Hepatic stellate cell (primary cell): Measurements from ENCODE around the gene HSP90AB1.

Experiments
- DNase-seq: peaks from one replicate; pipeline ENCODE4 v3.0.0; 2011; ENCODE audit warnings: low spot score

The HSP90AB1 gene

DNA sequence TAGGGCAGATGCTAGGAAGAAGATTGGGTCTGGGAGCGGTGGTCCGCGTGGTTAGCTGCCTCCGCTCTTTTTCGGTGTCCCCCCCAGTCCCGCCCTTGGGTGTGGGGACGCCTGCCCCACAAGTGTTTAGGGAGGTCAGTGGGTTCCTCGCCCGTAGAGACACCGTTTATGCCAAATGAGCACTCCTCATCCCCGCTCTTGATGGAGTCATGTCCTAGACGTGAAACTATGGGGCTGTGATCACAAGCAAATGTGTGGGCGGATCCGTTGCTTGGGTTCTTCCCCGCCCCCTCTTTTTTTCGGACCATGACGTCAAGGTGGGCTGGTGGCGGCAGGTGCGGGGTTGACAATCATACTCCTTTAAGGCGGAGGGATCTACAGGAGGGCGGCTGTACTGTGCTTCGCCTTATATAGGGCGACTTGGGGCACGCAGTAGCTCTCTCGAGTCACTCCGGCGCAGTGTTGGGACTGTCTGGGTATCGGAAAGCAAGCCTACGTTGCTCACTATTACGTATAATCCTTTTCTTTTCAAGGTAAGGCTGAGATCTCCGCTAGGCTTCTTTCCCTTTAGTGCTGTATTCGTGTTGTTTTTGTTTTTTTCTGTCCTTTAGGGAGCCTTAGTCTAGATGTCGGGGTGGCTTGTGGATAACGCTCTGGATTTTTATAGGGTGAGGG lies at the start of gene HSP90AB1:
TSS of gene HSP90AB1 (plus strand) at position 439 of the 675 bp plus-strand sequence. CDS start 1,529 bp downstream, outside the sequence.
- peak; percentile 96 for DNase-seq

GRCh38 chr6:44198684-44199083 lies 48.2 kb upstream of the HSP90AB1 start:
- no peak for DNase-seq

GRCh38 chr6:44199883-44200282 lies 47.0 kb upstream of the HSP90AB1 start:
- no peak for DNase-seq

DNA sequence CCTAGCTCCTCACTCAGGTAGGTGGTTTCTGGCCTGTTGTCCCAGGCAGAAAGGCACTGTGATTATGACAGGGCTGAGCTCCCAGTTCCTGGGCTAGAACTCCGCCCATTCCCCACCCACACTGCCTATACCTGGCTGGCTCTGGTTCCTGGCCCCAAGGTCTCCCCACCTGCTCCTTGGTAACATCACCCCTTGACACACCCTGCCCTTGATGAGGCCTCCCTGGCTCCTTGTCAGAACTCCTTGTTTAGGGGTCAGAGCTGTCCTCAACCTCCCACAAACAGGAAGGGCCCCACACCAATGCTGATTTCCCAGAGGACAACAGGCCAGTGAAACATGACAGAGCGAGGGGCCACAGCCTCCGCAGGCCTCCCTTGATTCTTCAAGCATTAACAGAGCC lies 45.7 kb upstream of the HSP90AB1 start:
- DNase-seq, result no peak

DNA sequence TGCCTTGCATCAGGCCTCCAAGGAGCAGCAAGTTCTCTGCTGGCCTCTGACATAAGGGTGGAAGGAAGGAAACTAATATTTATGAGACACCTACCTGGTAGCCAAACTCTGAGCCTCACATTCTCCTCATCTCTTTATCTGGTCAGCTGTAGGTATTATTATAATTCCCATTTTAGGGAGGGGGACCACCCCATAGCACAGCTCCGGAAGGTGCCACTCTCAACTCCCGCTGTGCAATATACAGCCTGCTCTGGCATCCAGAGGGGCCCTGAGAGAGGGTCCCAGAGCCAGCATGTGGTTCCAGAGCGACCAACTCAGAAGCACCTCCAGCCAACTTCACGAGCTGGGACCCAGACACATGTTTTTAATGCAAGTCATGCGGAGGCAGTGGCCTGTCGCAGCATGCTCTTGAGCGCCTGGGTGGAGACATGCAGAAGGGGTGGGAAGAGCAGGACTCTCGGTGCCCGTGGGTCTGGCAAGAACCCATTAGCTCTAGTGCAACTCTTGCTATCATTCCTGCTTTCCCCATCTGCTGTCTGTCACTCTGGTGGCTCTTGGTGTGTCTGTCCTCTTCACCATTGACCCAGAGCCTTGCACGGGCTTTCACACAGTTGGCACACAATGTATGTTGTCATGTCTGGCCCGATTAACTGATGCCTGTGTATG lies 45.1 kb upstream of the HSP90AB1 start:
- no peak for DNase-seq

GRCh38 chr6:44202332-44202971 lies 44.4 kb upstream of the HSP90AB1 start:
- DNase-seq, result no peak

GRCh38 chr6:44202972-44203750 lies 43.7 kb upstream of the HSP90AB1 start:
- DNase-seq, result no peak

DNA sequence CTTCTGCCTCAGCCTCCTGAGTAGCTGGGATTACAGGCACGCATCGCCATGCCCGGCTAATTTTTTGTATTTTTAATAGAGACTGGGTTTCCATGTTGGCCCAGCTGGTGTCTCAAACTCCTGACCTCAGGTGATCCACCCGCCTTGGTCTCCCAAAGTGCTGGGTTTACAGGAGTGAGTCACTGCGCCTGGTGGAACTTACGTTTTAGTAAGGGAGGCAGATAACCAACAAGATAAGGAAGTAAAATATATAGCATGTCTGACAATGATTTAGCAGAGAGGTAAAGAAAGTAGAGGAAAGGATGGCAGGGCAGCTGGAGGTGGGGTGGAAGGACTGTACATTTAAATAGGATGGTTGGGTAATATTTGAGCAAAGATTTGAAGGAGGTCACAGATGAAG lies 42.9 kb upstream of the HSP90AB1 start:
- no peak for DNase-seq

DNA sequence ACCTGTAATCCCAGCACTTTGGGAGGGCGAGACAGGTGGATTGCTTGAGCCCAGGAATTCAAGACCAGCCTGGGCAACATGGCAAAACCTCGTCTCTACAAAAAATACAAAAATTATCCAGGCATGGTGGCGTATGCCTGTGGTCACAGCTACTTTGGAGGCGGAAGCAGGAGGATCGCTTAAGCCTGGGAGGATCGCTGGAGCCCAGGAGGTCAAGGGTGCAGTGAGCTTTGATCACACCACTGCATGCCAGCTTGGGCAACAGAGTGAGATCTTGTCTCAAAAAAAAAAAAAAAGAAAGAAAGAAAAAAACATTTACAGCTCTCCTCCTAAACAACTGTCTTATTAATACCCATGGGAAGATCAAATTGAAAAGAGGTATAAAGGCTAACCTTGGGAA lies 38.9 kb upstream of the HSP90AB1 start:
- no peak for DNase-seq

DNA sequence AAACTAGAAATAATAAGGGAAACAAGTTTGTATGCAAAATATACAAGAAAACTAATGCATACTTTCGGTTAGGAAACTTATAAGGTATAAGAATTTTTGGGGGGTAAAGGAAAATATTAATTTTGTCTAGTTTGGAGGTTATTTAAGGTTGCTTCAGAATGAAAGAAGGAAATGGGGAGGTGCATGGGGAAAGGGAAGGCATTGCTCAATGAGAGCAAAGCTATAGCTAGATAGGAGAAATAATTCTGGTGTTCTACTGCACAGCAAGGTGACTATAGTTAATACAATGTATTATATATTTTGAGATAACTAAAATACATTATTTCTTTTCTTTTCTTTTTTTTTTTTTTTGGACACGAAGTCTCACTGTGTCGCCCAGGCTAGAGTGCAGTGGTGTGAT lies 35.6 kb upstream of the HSP90AB1 start:
- DNase-seq, result no peak

DNA sequence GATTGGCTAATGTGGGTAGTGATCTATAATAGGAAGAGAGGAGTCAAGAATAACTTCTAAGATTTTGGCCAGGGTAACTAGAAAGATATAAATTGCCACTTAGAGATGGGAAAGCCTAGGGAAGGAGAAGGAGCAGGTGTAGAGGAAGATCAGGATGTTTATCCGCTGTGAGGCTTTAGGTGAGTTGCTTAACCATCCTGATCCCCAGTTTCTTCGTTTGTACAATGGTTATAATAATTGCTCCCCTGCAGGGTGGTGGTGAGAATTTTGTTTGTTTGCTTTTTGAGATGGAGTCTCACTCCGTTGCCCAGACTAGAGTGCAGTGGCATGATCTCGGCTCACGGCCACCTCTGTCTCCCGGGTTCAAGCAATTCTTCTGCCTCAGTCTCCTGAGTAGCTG lies 32.6 kb upstream of the HSP90AB1 start:
- DNase-seq, result no peak

DNA sequence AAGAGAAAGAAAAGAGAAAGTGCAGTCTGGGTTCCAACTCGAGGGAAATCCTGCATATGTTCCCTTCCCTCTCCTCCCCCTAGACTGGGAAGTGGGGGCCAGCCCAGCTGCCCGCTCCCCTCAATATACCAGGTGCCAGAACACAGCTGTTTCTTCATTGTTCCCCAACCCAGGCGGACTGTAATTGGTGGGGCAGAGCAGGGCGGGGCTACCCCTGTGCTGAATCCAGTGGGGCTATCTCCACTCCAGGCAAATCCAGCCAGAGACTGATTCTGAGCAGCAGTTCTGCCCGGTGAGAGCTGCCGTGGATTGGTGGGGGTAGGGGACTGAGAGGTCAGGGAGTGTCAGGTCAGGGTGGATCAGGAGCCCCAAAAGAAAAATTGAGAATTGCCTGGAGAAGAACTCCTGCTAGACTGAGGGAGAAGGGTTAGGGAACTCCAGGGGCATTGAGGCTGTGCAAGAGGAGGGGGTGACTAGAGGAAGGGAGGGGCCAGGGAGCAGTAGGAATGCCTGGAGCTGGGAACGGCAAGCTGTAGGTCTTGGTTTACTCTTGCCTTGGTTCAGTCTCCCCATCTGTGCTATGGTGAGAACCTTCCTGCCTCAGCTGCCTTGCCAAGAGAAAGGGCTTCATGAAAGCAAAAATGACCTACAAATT lies 30.1 kb upstream of the HSP90AB1 start, which contains the start of gene MYMX:
TSS of gene MYMX (plus strand) at position 250 of the 655 bp plus-strand sequence. CDS start 546 bp downstream, outside the sequence.
- DNase-seq, result no peak

- no peak for DNase-seq
These were observed 29.4 kb upstream of the HSP90AB1 start for GRCh38 chr6:44217332-44218143.

GRCh38 chr6:44219053-44219814 lies 27.7 kb upstream of the HSP90AB1 start:
- peak; percentile 80 for DNase-seq

DNA sequence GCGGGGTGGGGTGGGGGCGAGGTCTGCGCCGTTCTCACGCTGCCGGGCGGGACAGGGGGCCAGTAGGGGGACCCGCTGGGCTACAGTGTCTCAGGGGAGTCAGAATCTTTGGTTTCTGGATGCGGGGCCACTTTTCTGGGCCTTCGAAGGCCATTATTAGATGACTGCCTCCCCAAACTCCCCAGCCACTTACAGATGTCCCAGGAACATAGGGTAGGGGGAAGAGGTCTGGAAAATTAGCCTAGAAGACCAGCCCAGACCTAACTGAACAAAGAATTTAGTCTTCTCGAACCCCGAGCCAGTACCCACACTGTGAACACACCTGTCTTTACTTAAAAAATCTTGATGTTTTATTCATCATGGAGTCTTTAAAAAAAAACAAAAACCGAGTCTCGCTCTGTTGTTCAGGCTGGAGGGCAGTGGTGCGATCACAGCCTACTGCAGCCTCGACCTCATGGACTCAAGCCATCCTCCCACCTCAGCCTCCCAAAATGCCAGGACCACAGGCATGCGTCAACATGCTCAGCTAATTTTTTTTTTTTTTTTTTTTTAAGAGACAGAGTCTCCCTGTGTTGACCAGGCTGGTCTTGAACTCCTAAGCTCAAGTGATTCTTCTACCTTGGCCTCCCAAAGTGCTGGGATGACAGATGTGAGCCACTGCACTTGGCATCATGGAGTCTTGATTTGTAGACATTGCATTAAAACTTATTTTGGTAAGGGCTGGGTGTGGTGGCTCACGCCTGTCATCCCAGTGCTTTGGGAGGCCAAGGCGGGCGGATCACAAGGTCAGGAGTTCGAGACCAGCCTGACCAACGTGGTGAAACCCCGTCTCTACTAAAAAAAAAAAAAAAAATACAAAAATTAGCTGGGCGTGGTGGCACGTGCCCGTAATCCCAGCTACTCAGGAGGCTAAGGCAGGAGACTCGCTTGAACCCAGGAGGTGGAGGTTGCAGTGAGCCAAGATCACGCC lies 26.8 kb upstream of the HSP90AB1 start:
- DNase-seq, result no peak

- no peak for DNase-seq
These were observed 26.0 kb upstream of the HSP90AB1 start for GRCh38 chr6:44220913-44221290.

DNA sequence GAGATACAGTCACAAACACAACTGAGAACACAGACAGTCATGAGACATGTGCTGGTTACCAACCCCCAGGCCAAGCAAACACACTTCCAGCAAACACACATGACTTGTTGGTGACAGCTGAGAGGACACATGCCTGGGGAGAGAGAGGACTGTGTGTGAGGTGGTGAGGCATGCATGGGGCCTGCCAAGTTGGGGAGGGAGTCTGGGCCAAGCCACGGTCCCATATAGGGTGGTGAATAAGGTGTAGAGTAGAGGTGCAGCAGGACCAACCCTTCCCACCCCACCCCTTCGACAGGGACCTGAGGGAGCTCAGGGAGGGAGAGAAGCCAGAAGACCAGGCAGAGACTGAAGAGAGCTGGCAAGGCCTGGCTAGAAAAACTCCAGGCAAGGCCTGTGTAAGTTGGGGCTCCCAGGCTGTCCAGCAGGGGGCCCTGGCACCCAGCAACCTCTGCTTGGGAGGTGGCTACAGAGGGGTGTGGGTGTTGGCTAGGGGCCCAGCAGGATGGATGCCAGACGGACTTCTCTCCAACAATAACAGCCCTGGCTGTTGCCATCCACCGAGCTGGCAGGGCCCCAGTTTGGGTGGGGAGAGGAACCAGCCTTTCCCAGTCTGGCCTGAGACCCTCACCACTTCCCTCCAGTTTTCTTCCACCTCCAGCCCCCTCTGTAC lies 25.5 kb upstream of the HSP90AB1 start:
- DNase-seq, result peak; percentile 87

GRCh38 chr6:44221961-44222335 lies 25.0 kb upstream of the HSP90AB1 start:
- DNase-seq, result no peak
